SU-DHL-6 (cell line): ENCODE results near the gene TSHZ2.

Experiments used
- H2AFZ ChIP-seq: fragments of 200-600 bp; sonication (generic); 2 replicates; pipeline ENCODE4 v1.6.1; 2014; ENCODE audit warnings: low read depth, mild to moderate bottlenecking, moderate library complexity, mixed read lengths, antibody characterized with exemption, low read length; ENCODE audit not compliant: severe bottlenecking
- H3F3A ChIP-seq: fragments of 200-600 bp; shearing (Covaris generic); 2 replicates; pipeline ENCODE4 v1.6.0; 2016; ENCODE audit warnings: antibody characterized with exemption, mild to moderate bottlenecking; ENCODE audit not compliant: insufficient read depth
- H3K27ac ChIP-seq: fragments of 200-600 bp; sonication (generic); 2 replicates; pipeline ENCODE4 v1.5.1; 2016; ENCODE audit warnings: low read depth, mild to moderate bottlenecking, low read length, moderate library complexity, mixed read lengths
- H3K27me3 ChIP-seq: fragments of 200-600 bp; sonication (generic), shearing (Covaris generic); 2 replicates; pipeline ENCODE4 v1.6.0; 2014; ENCODE audit warnings: mild to moderate bottlenecking, low read length
- H3K36me3 ChIP-seq: fragments of 200-600 bp; sonication (generic); 2 replicates; pipeline ENCODE4 v1.6.1; 2014; ENCODE audit warnings: mild to moderate bottlenecking, low read length, mixed read lengths
- H3K4me2 ChIP-seq: fragments of 300-600, 200-600 bp; shearing (Covaris generic), sonication (generic); 2 replicates; pipeline ENCODE4 v1.6.0; 2014; ENCODE audit warnings: low read length, low read depth, mild to moderate bottlenecking; ENCODE audit not compliant: poor library complexity, severe bottlenecking
- H3K4me3 ChIP-seq: fragments of 200-600 bp; sonication (generic); 2 replicates; pipeline ENCODE4 v1.5.1; 2014; ENCODE audit warnings: antibody characterized with exemption, low read length, mild to moderate bottlenecking, mixed read lengths; ENCODE audit not compliant: insufficient read depth, poor library complexity, severe bottlenecking
- H3K79me2 ChIP-seq: fragments of 200-600 bp; sonication (generic); 2 replicates; pipeline ENCODE4 v1.6.1; 2014; ENCODE audit warnings: mild to moderate bottlenecking, low read length, moderate library complexity; ENCODE audit not compliant: insufficient read depth
- H3K9ac ChIP-seq: fragments of 200-600 bp; sonication (generic); 2 replicates; pipeline ENCODE4 v1.7.0; 2014; ENCODE audit warnings: mild to moderate bottlenecking, low read length
- H3K9me2 ChIP-seq: fragments of 200-600 bp; sonication (generic); replicated peaks from 2 replicates; pipeline ENCODE4 v1.6.1; 2014; ENCODE audit warnings: low read length; ENCODE audit not compliant: insufficient read depth
- H3K9me3 ChIP-seq: fragments of 200-600 bp; sonication (generic); 2 replicates; pipeline ENCODE4 v1.6.1; 2014; ENCODE audit warnings: low read length, mixed read lengths; ENCODE audit not compliant: insufficient read depth
- H4K20me1 ChIP-seq: fragments of 200-600 bp; sonication (generic); 2 replicates; pipeline ENCODE4 v1.6.1; 2014; ENCODE audit warnings: low read depth, mild to moderate bottlenecking, antibody characterized with exemption, low read length, moderate library complexity, mixed read lengths
- EZH2phosphoT487 ChIP-seq: fragments of 200-600 bp; sonication (generic), shearing (Covaris generic); conservative IDR thresholded peaks from 2 replicates; pipeline ENCODE4 v1.6.1; 2018; ENCODE audit warnings: mild to moderate bottlenecking, antibody characterized with exemption, low read length, moderate library complexity, mixed read lengths
- TF ChIP-seq, protein P1 (sequence below): fragments of 200-600 bp; sonication (generic); IDR thresholded peaks from one replicate; pipeline ENCODE4 v1.5.1; 2017; ENCODE audit warnings: antibody characterized with exemption, mild to moderate bottlenecking, low read length, moderate library complexity; ENCODE audit not compliant: insufficient read depth, poor library complexity, severe bottlenecking

The TSHZ2 gene

DNA sequence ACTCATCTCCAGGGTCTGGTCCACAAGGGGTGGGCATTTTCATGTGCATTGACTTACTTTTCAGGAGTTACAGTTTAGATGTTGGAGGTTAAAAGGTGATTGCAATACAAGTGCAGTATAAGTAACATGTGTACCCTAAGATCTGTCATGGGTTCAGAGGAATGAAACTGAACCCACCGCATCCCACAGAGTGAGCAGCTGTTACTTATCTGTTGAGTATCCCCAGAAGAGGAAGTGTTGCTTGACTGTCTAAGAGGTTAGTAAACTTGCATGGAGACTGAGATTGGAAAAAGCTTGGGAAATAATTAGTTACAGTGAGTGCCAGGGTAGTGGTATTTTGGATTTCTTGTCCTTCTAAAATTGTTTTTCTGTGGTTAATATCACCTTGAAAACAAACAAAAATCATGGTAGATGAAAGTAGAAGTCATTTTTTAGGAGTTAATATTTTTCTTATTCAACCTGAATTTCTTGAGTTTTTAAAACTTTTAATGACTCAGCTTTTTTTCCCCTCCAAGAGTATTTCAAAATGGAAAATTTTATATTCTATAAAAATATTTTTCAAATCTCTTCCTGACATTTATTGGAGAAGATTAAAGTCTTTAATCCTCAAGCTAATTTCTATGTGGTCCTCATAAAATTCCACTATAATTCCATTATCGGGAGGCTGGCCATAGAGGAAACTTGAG, 315.3 kb downstream of the TSHZ2 start:
- Histone ChIP-seq H3K36me3 (no peaks in the 10 kb centered on the region), H3K27me3 (0 out of 2 replicates have a peak, but pooled peaks cover 2% of the 10 kb centered on the region), H3K79me2 (no peaks in the 10 kb centered on the region), H4K20me1 (no peaks in the 10 kb centered on the region), H3K9me2 (no peaks in the 10 kb centered on the region), H3F3A (no peaks in the 10 kb centered on the region), H3K27ac (no peak overlapping the region), H3K4me3 (no peak overlapping the region), H3K4me2 (no peak overlapping the region), H3K9me3 (no peaks in the 10 kb centered on the region), H3K9ac (no peak overlapping the region), H2AFZ (no peak overlapping the region)
- no peak for TF ChIP-seq EZH2phosphoT487
- TF ChIP-seq, protein P1, sequence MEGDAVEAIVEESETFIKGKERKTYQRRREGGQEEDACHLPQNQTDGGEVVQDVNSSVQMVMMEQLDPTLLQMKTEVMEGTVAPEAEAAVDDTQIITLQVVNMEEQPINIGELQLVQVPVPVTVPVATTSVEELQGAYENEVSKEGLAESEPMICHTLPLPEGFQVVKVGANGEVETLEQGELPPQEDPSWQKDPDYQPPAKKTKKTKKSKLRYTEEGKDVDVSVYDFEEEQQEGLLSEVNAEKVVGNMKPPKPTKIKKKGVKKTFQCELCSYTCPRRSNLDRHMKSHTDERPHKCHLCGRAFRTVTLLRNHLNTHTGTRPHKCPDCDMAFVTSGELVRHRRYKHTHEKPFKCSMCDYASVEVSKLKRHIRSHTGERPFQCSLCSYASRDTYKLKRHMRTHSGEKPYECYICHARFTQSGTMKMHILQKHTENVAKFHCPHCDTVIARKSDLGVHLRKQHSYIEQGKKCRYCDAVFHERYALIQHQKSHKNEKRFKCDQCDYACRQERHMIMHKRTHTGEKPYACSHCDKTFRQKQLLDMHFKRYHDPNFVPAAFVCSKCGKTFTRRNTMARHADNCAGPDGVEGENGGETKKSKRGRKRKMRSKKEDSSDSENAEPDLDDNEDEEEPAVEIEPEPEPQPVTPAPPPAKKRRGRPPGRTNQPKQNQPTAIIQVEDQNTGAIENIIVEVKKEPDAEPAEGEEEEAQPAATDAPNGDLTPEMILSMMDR, result no peak

DNA sequence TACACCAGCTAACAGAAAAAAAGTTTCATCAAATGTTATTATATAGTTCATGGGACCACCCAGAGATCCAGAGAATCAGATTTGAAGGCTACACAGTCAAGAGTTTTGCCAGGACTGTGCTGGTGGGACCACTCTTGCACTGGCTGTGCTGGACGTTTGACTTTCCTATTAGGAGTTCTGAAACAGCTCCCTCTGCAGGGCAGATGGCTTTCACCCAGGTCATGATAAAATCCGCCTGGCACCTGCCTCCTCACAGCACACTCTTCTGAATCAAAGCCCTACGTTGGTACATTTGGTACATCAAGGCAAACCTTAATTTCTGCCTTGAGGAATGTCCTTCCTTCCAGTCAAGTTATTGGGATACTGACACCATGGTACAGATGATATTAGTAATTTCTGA, 319.4 kb downstream of the TSHZ2 start:
- no peak overlapping the region for H3K4me2 ChIP-seq
- H2AFZ ChIP-seq, result no peak overlapping the region
- H4K20me1 ChIP-seq, result no peaks in the 10 kb centered on the region
- H3K9me3 ChIP-seq, result no peaks in the 10 kb centered on the region
- H3K27me3 ChIP-seq, result 0 out of 2 replicates have a peak, but pooled peaks cover 2% of the 10 kb centered on the region
- no peaks in the 10 kb centered on the region for H3F3A ChIP-seq
- no peaks in the 10 kb centered on the region for H3K36me3 ChIP-seq
- TF ChIP-seq, protein P1, result peak; percentile 9
- no peak for TF ChIP-seq EZH2phosphoT487
- H3K4me3 ChIP-seq, result no peak overlapping the region
- no peak overlapping the region for H3K27ac ChIP-seq
- no peaks in the 10 kb centered on the region for H3K79me2 ChIP-seq
- no peak overlapping the region for H3K9ac ChIP-seq
- no peaks in the 10 kb centered on the region for H3K9me2 ChIP-seq

DNA sequence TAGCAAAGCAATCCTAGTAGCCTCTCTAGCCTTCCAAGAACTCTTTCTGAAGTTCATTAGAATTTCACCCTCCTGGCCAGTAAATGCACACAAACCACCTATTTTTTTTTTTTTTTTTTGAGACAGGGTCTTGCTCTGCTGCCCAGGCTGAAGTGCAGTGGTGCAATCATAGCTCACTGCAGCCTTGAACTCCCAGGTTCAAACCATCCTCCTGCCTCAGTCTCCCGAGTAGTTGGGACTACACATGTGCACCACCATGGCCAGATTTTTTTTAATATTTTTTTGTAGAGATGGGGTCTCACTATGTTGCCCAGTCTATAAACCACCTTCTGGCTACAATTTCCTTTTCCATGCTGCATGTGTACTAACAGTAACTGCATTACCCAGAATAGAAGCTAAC, 320.2 kb downstream of the TSHZ2 start:
- TF ChIP-seq, protein P1, result no peak
- no peak for TF ChIP-seq EZH2phosphoT487
- Histone ChIP-seq H3K27me3 (0 out of 2 replicates have a peak, but pooled peaks cover under 1% of the 10 kb centered on the region), H3F3A (no peaks in the 10 kb centered on the region), H3K27ac (no peak overlapping the region), H3K79me2 (no peaks in the 10 kb centered on the region), H3K4me2 (no peak overlapping the region), H3K9me2 (no peaks in the 10 kb centered on the region), H3K9ac (no peak overlapping the region), H4K20me1 (no peaks in the 10 kb centered on the region), H3K36me3 (no peaks in the 10 kb centered on the region), H3K9me3 (no peaks in the 10 kb centered on the region), H3K4me3 (no peak overlapping the region), H2AFZ (no peak overlapping the region)
